Measurements from ENCODE around the gene BATF2.

DNA sequence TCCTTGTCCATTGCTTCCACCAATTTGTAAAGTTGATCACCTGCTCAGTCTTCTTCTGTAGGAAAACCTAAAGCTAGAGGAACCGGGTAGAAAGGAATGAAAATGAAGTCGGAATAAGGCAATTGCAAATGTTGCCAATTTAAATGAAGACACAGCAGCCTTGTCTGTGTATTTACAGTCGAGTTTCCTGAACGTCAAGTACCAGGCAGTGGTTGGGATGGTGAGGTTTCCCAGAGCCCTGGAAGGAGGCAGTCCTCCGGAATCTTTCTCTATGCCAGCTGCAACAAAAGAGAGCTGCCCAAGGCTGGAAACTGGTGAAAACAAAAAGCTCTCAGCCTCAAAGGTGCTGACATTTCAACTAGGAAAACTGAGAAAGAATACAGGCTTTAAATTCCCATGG lies 42.6 kb downstream of the BATF2 start:
- TF ChIP-seq, protein P1, sequence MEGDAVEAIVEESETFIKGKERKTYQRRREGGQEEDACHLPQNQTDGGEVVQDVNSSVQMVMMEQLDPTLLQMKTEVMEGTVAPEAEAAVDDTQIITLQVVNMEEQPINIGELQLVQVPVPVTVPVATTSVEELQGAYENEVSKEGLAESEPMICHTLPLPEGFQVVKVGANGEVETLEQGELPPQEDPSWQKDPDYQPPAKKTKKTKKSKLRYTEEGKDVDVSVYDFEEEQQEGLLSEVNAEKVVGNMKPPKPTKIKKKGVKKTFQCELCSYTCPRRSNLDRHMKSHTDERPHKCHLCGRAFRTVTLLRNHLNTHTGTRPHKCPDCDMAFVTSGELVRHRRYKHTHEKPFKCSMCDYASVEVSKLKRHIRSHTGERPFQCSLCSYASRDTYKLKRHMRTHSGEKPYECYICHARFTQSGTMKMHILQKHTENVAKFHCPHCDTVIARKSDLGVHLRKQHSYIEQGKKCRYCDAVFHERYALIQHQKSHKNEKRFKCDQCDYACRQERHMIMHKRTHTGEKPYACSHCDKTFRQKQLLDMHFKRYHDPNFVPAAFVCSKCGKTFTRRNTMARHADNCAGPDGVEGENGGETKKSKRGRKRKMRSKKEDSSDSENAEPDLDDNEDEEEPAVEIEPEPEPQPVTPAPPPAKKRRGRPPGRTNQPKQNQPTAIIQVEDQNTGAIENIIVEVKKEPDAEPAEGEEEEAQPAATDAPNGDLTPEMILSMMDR (IDR thresholded peaks at IDR 0.05), result no peak
- no peak for TF ChIP-seq POLR2A (IDR thresholded peaks at IDR 0.05)
- TF ChIP-seq POLR2AphosphoS5 (IDR thresholded peaks at IDR 0.05), result no peak
